Fibroblast of lung (primary cell): ENCODE measurements around the gene ADGRF3.

ENCODE experiments used
- CTCF ChIP-seq, 2 donors: IDR thresholded peaks in 1 of 2; conservative IDR thresholded peaks in 1 of 2; 1 replicate in 1 of 2; 2 replicates in 1 of 2; pipeline ENCODE4 v1.5.1; 2011 to 2012; ENCODE audit warnings: low read length in 2 of 2, control low read depth in 1 of 2, inconsistent platforms in 1 of 2, low read depth in 1 of 2, mild to moderate bottlenecking in 1 of 2
- EZH2 ChIP-seq: IDR thresholded peaks from 2 replicates; pipeline ENCODE4 v1.5.1; 2012; ENCODE audit warnings: low read length, control low read depth, mild to moderate bottlenecking; ENCODE audit errors: missing control alignments

GRCh38 chr2:26305540-26305939 is 41.0 kb downstream of the ADGRF3 start:
- TF ChIP-seq CTCF (conservative IDR thresholded peaks at IDR 0.05 in 1 of 2, IDR thresholded peaks at IDR 0.05 in 1 of 2; ENCODE audit: low read depth in 1 of 2, low read length in 2 of 2) (no peak), EZH2 (no peak)
